ENCODE measurements around the gene PCDHGA1. TPM values are rescaled to one million over a fixed set of nuclear protein-coding genes. Genes with fewer than 3 reads are reported as not detected.
"Not testable (repeated sequence)": the region's sequence is repeated elsewhere in the genome, so short reads cannot be mapped to it uniquely, and the experiment has no call there.

Gene PCDHGA1
- 0.58 TPM for polyA plus RNA-seq (ENCODE audit: insufficient read length)

GRCh38 chr5:141330299-141331080, at the start of gene PCDHGA1:
Gene PCDHGA1 (plus strand): TSS chr5:141330514.
- DNase-seq (ENCODE audit: low read depth), result no peak

GRCh38 chr5:141298376-141298775, 31.9 kb upstream of the PCDHGA1 start:
- DNase-seq (ENCODE audit: low read depth), result no peak

GRCh38 chr5:141303756-141304155, 26.6 kb upstream of the PCDHGA1 start, which contains the start of gene SLC25A2:
Gene SLC25A2 (minus strand): TSS chr5:141304049. CDS start chr5:141303865, 184 bp downstream.
- DNase-seq (ENCODE audit: low read depth), result no peak

GRCh38 chr5:141306630-141307029, 23.7 kb upstream of the PCDHGA1 start:
- DNase-seq (ENCODE audit: low read depth), result no peak

GRCh38 chr5:141313711-141314110, 16.6 kb upstream of the PCDHGA1 start:
- no peak for DNase-seq (ENCODE audit: low read depth)

GRCh38 chr5:141316963-141317362, 13.4 kb upstream of the PCDHGA1 start:
- not testable (repeated sequence) for DNase-seq (ENCODE audit: low read depth)

GRCh38 chr5:141319202-141319601, 11.1 kb upstream of the PCDHGA1 start:
- no peak for DNase-seq (ENCODE audit: low read depth)

GRCh38 chr5:141319699-141320098, 10.6 kb upstream of the PCDHGA1 start:
- DNase-seq (ENCODE audit: low read depth), result no peak

- DNase-seq (ENCODE audit: low read depth), result peak; percentile 84
These were observed 9.8 kb upstream of the PCDHGA1 start, which contains the start of gene TAF7 for GRCh38 chr5:141320225-141321169. Gene TAF7 (minus strand): TSS chr5:141320784. CDS start chr5:141320044, 740 bp downstream.

- no peak for DNase-seq (ENCODE audit: low read depth)
These were observed 8.1 kb upstream of the PCDHGA1 start for GRCh38 chr5:141322261-141322660.

GRCh38 chr5:141326088-141326854, 4.0 kb upstream of the PCDHGA1 start:
- DNase-seq (ENCODE audit: low read depth), result no peak

- no peak for DNase-seq (ENCODE audit: low read depth)
These were observed 2.1 kb upstream of the PCDHGA1 start for GRCh38 chr5:141328231-141328630.

- DNase-seq (ENCODE audit: low read depth), result not testable (repeated sequence)
These were observed 2.3 kb downstream of the PCDHGA1 start for GRCh38 chr5:141332571-141332970.

- DNase-seq (ENCODE audit: low read depth), result no peak
These were observed 8.4 kb downstream of the PCDHGA1 start, which contains the start of gene PCDHGA2 for GRCh38 chr5:141338538-141339306. Gene PCDHGA2 (plus strand): TSS chr5:141338760.

- not testable (repeated sequence) for DNase-seq (ENCODE audit: low read depth)
These were observed 10.6 kb downstream of the PCDHGA1 start for GRCh38 chr5:141340781-141341354.

- no peak for DNase-seq (ENCODE audit: low read depth)
These were observed 12.5 kb downstream of the PCDHGA1 start for GRCh38 chr5:141342773-141343172.

- DNase-seq (ENCODE audit: low read depth), result no peak
These were observed 13.1 kb downstream of the PCDHGA1 start, which contains the start of gene PCDHGA3 for GRCh38 chr5:141343242-141343952. Gene PCDHGA3 (plus strand): TSS chr5:141343829. CDS start chr5:141344034, 205 bp downstream.

GRCh38 chr5:141343953-141344463, 13.7 kb downstream of the PCDHGA1 start:
- DNase-seq (ENCODE audit: low read depth), result no peak

GRCh38 chr5:141345327-141345726, 15.0 kb downstream of the PCDHGA1 start:
- no peak for DNase-seq (ENCODE audit: low read depth)

All from forelimb muscle (tissue), 1 donor.